Kidney epithelial cell (primary cell): ENCODE measurements around the gene FANK1. TPM values are rescaled to one million over a fixed set of nuclear protein-coding genes. Genes with fewer than 3 reads are reported as not detected.

Experiments used
- DNase-seq: peaks from one replicate; pipeline ENCODE4 v3.0.0-alpha.2; 2010; ENCODE audit warnings: low read depth
- H3K27me3 ChIP-seq: 2 replicates; pipeline ENCODE4 v1.6.0; 2011; ENCODE audit warnings: low read length; ENCODE audit not compliant: control insufficient read depth, insufficient read depth
- H3K36me3 ChIP-seq: 2 replicates; pipeline ENCODE4 v1.5.1; 2011; ENCODE audit warnings: low read length; ENCODE audit not compliant: control insufficient read depth, insufficient read depth
- H3K4me3 ChIP-seq: 2 replicates; pipeline ENCODE4 v1.5.1; 2011; ENCODE audit warnings: low read depth, mild to moderate bottlenecking, control low read depth, low read length
- CTCF ChIP-seq: IDR thresholded peaks from 2 replicates; pipeline ENCODE4 v1.5.1; 2011; ENCODE audit warnings: mild to moderate bottlenecking, moderate library complexity, low read length, control low read depth, inconsistent platforms; ENCODE audit not compliant: insufficient read depth, poor library complexity, severe bottlenecking
- total RNA-seq: library from RNA; depleted of rRNA; stranded (reverse); fragments of >200 nt; gene quantifications from 2 replicates; pipeline ENCODE4 v1.2.3, GENCODE V29; 2015

FANK1 gene
- total RNA-seq, 1 donor from 2014 or later: 7.5 TPM

DNA sequence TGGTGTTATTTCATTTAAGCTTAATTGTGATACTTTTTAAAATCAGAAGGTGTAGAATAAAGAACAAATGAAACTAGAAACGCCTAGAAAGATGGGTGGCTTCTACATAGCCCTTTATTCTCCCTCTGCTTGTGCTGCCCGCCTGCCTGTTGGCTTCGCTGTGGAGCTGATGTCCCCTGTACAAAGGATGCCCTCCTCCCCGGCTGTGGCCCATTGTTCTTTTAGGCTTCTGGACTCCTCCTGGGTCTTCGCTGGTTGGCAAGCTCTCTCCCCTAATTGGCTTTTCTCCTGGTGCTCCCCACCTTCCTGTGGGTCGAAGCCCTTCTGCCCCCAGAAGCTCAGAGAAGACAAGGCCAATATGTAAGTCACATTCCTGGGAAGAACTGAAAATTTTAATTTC, 98.2 kb downstream of the FANK1 start:
- Histone ChIP-seq H3K27me3 (no peaks in the 10 kb centered on the region), H3K36me3 (peaks cover 1% of the 10 kb centered on the region), H3K4me3 (no peak overlapping the region)
- DNase-seq: no peak
- TF ChIP-seq CTCF: no peak

DNA sequence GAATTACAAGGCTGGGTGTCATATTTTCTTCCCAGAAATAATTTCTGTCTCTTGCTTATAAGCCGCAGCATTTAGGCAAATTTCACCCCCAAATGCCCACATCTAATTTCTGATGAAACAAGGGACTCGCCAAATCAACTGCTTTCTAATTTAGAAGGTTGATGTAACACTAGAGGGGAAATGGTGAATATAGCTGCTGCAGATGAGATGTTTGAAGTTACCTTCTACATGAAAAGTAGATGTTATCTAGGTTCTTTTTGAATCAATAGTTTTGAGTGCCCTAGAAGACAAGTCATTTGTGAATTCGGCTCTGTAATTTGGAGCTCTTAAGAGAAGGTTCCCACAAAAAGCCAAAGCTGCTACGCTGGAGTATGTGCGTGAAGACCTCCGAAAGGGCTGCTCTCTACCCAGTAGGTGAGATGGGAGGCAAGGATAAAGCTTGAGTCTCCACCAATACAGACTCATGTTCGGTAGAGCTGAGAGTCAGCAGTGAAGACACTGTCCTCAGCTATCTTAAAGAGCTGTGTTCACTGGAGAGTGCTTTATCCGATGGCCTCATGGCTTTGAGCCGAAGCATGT, 99.5 kb downstream of the FANK1 start:
- Histone ChIP-seq H3K27me3 (no peaks in the 10 kb centered on the region), H3K4me3 (no peak overlapping the region), H3K36me3 (peaks cover 1% of the 10 kb centered on the region)
- no peak for TF ChIP-seq CTCF
- no peak for DNase-seq

DNA sequence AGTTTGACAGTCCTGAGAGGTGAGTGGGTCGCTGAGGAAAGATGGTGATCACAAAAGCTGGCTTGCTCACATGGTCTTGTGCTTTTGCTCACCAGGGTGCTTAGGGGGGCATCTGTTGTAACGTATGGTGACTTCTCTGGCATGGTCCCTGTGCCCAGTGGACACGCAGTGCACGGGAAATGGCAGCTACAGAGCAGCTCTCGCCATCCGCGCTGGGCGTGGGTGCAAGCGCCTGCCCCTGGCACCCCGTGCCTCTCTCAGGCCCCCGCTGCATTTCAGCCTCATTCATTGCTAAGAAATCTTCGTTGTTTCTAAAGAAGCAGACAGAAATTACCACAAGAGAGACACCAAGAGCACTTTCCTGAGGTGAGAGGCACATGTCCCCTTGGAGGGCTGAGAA, 101.2 kb downstream of the FANK1 start:
- no peaks in the 10 kb centered on the region for H3K27me3 ChIP-seq
- H3K4me3 ChIP-seq: no peak overlapping the region
- no peaks in the 10 kb centered on the region for H3K36me3 ChIP-seq
- no peak for DNase-seq
- no peak for TF ChIP-seq CTCF

- Histone ChIP-seq H3K4me3 (no peak overlapping the region), H3K27me3 (no peaks in the 10 kb centered on the region), H3K36me3 (no peaks in the 10 kb centered on the region)
- no peak for TF ChIP-seq CTCF
- DNase-seq: no peak
These were observed 103.3 kb downstream of the FANK1 start for GRCh38 chr10:125999694-126000093.

DNA sequence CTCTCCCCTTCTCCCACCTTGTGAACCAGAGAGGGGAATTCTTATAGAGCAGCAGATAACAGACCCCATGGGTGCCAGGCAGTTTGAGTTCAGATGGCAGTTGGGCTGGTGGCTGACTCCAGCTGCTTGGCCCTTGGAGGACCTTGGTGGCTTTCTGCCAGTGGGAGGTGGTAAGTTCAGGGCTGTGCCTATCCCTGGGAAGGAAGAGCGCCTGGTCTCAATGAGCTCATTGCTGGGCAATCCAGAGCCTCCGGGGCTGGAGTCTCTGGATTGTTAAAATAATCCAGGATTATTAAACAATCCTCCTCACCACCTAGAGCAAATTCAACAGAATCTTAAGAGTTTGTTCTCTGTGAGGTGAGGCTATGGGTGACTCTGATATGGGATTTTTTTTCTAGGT, 105.2 kb downstream of the FANK1 start:
- no peak for TF ChIP-seq CTCF
- Histone ChIP-seq H3K27me3 (no peaks in the 10 kb centered on the region), H3K4me3 (no peak overlapping the region), H3K36me3 (no peaks in the 10 kb centered on the region)
- no peak for DNase-seq

DNA sequence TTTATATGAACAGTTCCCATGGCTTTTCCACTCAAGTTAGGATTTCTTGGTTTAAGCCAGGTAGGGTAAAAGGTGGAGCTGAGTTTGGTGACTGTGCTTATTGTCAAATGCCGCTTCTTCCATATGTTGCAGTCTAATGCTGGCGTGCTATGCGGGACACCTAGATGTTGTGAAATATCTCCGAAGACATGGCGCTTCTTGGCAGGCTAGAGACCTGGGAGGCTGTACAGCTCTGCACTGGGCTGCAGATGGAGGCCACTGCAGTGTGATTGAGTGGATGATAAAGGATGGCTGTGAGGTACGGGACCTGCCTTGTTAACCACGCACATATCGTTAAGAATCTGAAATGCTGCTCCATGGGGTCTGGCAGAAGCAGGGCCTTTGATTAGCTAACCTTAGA, 108.4 kb downstream of the FANK1 start:
- Histone ChIP-seq H3K27me3 (no peaks in the 10 kb centered on the region), H3K36me3 (no peaks in the 10 kb centered on the region), H3K4me3 (no peak overlapping the region)
- no peak for DNase-seq
- no peak for TF ChIP-seq CTCF
